Neural cell (in vitro differentiated cells): ENCODE data around the gene MACROD1. TPM values are rescaled to one million over a fixed set of nuclear protein-coding genes. Genes with fewer than 3 reads are reported as not detected.

Source experiments
- H2AFZ ChIP-seq: fragments of 200-600, 300-800 bp; sonication (generic), shearing (Covaris generic); 2 replicates; pipeline ENCODE4 v1.6.0; 2014; ENCODE audit warnings: low read depth, mild to moderate bottlenecking, antibody characterized with exemption, low read length, moderate library complexity
- H3F3A ChIP-seq: fragments of 200-600 bp; shearing (Covaris generic); 2 replicates; pipeline ENCODE4 v1.6.1; 2016; ENCODE audit warnings: mild to moderate bottlenecking, moderate library complexity, mixed read lengths, antibody characterized with exemption, low read length; ENCODE audit not compliant: insufficient read depth, poor library complexity, severe bottlenecking
- H3K27ac ChIP-seq: fragments of 200-600, 300-800 bp; sonication (generic), shearing (Covaris generic); 2 replicates; pipeline ENCODE4 v1.5.1; 2014; ENCODE audit warnings: mild to moderate bottlenecking, low read length, moderate library complexity
- H3K27me3 ChIP-seq: fragments of 300-800, 200-600 bp; sonication (generic), shearing (Covaris generic); 2 replicates; pipeline ENCODE4 v1.6.0; 2014; ENCODE audit warnings: mild to moderate bottlenecking, low read depth, low read length, moderate library complexity; ENCODE audit not compliant: insufficient read depth
- H3K36me3 ChIP-seq: fragments of 300-800, 200-600 bp; sonication (generic), shearing (Covaris generic); 2 replicates; pipeline ENCODE4 v1.5.1; 2014; ENCODE audit warnings: mild to moderate bottlenecking, antibody characterized with exemption, low read length, moderate library complexity; ENCODE audit not compliant: insufficient read depth
- H3K4me2 ChIP-seq: fragments of 300-800, 200-600 bp; sonication (generic), shearing (Covaris generic); 2 replicates; pipeline ENCODE4 v1.6.0; 2014; ENCODE audit warnings: mild to moderate bottlenecking, low read length
- H3K4me3 ChIP-seq: fragments of 300-800, 200-600 bp; sonication (generic), shearing (Covaris generic); 2 replicates; pipeline ENCODE4 v1.5.1; 2014; ENCODE audit warnings: mild to moderate bottlenecking, low read length, moderate library complexity
- H3K79me2 ChIP-seq: fragments of 200-600 bp; shearing (Covaris generic); replicated peaks from 2 replicates; pipeline ENCODE4 v1.6.0; 2014; ENCODE audit warnings: mild to moderate bottlenecking, low read length, moderate library complexity; ENCODE audit not compliant: insufficient read depth
- H3K9ac ChIP-seq: fragments of 300-800, 200-600 bp; sonication (generic), shearing (Covaris generic); 2 replicates; pipeline ENCODE4 v1.6.1; 2016; ENCODE audit warnings: mild to moderate bottlenecking, low read length, mixed read lengths
- H3K9me2 ChIP-seq: fragments of 200-600 bp; shearing (Covaris generic); 2 replicates; pipeline ENCODE4 v1.6.1; 2016; ENCODE audit warnings: mild to moderate bottlenecking, low read length, mixed read lengths; ENCODE audit not compliant: insufficient read depth
- H3K9me3 ChIP-seq: fragments of 200-600, 300-800 bp; sonication (generic), shearing (Covaris generic); 2 replicates; pipeline ENCODE4 v1.6.1; 2016; ENCODE audit warnings: mild to moderate bottlenecking, mixed run types, low read length, moderate library complexity, mixed read lengths
- H4K20me1 ChIP-seq: fragments of 200-600 bp; shearing (Covaris generic); 2 replicates; pipeline ENCODE4 v1.6.1; 2016; ENCODE audit warnings: mild to moderate bottlenecking, mixed run types; ENCODE audit not compliant: insufficient read depth
- EP300 ChIP-seq: fragments of 450-650 bp; conservative IDR thresholded peaks from 2 replicates; pipeline ENCODE4 v1.6.1; 2014; ENCODE audit warnings: antibody characterized with exemption, mild to moderate bottlenecking, moderate library complexity; ENCODE audit not compliant: poor library complexity, severe bottlenecking
- EZH2 ChIP-seq: fragments of 200-600, 300-800 bp; shearing (Covaris generic), sonication (generic); IDR thresholded peaks from 2 replicates; pipeline ENCODE4 v1.6.1; 2014; ENCODE audit warnings: antibody characterized with exemption, low read length, borderline replicate concordance, mild to moderate bottlenecking; ENCODE audit not compliant: insufficient read depth, poor library complexity, severe bottlenecking
- MXI1 ChIP-seq: fragments of 450-650 bp; conservative IDR thresholded peaks from 2 replicates; pipeline ENCODE4 v1.6.1; 2014; ENCODE audit warnings: antibody characterized with exemption, mild to moderate bottlenecking; ENCODE audit not compliant: poor library complexity, severe bottlenecking
- POLR2AphosphoS5 ChIP-seq: IDR thresholded peaks from 2 replicates; pipeline ENCODE4 v1.6.1; 2012
- RAD21 ChIP-seq: fragments of 450-650 bp; conservative IDR thresholded peaks from 2 replicates; pipeline ENCODE4 v1.6.1; 2014; ENCODE audit warnings: antibody characterized with exemption, mild to moderate bottlenecking, moderate library complexity
- SMC3 ChIP-seq: fragments of 450-650 bp; conservative IDR thresholded peaks from 2 replicates; pipeline ENCODE4 v1.6.1; 2014; ENCODE audit warnings: antibody characterized with exemption, mild to moderate bottlenecking, moderate library complexity; ENCODE audit not compliant: poor library complexity
- TAF1 ChIP-seq: IDR thresholded peaks from 2 replicates; pipeline ENCODE4 v1.6.1; 2012; ENCODE audit warnings: low read depth
- polyA plus RNA-seq: library from polyadenylated mRNA; depleted of rRNA; stranded (reverse); fragments of >200 nt; gene quantifications from 2 replicates; pipeline ENCODE4 v1.2.3, GENCODE V29; 2014
- TF ChIP-seq, protein P1 (sequence below): IDR thresholded peaks from 2 replicates; pipeline ENCODE4 v1.6.1; 2012; ENCODE audit warnings: borderline replicate concordance
- TF ChIP-seq, protein P2 (sequence below): fragments of 450-650 bp; IDR thresholded peaks from 2 replicates; pipeline ENCODE4 v1.5.1; 2014; ENCODE audit warnings: antibody characterized with exemption, mild to moderate bottlenecking, moderate library complexity; ENCODE audit not compliant: poor library complexity, severe bottlenecking

MACROD1 gene
- polyA plus RNA-seq, 1 donor from 2014 or later = 30.8 TPM

- Histone ChIP-seq H3K4me2 (no peak overlapping the region), H2AFZ (no peak overlapping the region), H3K9ac (peak overlapping the region; percentile 71), H3K9me2 (no peaks in the 10 kb centered on the region), H3K27me3 (no peaks in the 10 kb centered on the region), H3K27ac (peak overlapping the region; percentile 90), H3K9me3 (no peaks in the 10 kb centered on the region), H4K20me1 (no peaks in the 10 kb centered on the region), H3K36me3 (no peaks in the 10 kb centered on the region), H3K79me2 (no peaks in the 10 kb centered on the region), H3F3A (no peaks in the 10 kb centered on the region), H3K4me3 (no peak overlapping the region)
- TF ChIP-seq, protein P1, sequence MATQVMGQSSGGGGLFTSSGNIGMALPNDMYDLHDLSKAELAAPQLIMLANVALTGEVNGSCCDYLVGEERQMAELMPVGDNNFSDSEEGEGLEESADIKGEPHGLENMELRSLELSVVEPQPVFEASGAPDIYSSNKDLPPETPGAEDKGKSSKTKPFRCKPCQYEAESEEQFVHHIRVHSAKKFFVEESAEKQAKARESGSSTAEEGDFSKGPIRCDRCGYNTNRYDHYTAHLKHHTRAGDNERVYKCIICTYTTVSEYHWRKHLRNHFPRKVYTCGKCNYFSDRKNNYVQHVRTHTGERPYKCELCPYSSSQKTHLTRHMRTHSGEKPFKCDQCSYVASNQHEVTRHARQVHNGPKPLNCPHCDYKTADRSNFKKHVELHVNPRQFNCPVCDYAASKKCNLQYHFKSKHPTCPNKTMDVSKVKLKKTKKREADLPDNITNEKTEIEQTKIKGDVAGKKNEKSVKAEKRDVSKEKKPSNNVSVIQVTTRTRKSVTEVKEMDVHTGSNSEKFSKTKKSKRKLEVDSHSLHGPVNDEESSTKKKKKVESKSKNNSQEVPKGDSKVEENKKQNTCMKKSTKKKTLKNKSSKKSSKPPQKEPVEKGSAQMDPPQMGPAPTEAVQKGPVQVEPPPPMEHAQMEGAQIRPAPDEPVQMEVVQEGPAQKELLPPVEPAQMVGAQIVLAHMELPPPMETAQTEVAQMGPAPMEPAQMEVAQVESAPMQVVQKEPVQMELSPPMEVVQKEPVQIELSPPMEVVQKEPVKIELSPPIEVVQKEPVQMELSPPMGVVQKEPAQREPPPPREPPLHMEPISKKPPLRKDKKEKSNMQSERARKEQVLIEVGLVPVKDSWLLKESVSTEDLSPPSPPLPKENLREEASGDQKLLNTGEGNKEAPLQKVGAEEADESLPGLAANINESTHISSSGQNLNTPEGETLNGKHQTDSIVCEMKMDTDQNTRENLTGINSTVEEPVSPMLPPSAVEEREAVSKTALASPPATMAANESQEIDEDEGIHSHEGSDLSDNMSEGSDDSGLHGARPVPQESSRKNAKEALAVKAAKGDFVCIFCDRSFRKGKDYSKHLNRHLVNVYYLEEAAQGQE = no peak
- TF ChIP-seq SMC3 (no peak), EZH2 (no peak)
- TF ChIP-seq, protein P2, sequence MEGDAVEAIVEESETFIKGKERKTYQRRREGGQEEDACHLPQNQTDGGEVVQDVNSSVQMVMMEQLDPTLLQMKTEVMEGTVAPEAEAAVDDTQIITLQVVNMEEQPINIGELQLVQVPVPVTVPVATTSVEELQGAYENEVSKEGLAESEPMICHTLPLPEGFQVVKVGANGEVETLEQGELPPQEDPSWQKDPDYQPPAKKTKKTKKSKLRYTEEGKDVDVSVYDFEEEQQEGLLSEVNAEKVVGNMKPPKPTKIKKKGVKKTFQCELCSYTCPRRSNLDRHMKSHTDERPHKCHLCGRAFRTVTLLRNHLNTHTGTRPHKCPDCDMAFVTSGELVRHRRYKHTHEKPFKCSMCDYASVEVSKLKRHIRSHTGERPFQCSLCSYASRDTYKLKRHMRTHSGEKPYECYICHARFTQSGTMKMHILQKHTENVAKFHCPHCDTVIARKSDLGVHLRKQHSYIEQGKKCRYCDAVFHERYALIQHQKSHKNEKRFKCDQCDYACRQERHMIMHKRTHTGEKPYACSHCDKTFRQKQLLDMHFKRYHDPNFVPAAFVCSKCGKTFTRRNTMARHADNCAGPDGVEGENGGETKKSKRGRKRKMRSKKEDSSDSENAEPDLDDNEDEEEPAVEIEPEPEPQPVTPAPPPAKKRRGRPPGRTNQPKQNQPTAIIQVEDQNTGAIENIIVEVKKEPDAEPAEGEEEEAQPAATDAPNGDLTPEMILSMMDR = no peak
These were observed 100.8 kb downstream of the MACROD1 start for GRCh38 chr11:64065141-64065465.

- no peak overlapping the region for H3K4me2 ChIP-seq
These were observed 101.4 kb downstream of the MACROD1 start for GRCh38 chr11:64064374-64065140.

GRCh38 chr11:64063777-64064176, 102.1 kb downstream of the MACROD1 start:
- H3K4me2 ChIP-seq = no peak overlapping the region
- no peaks in the 10 kb centered on the region for H3K9me3 ChIP-seq
- peak overlapping the region; percentile 46 for H3K4me3 ChIP-seq
- H2AFZ ChIP-seq = peak overlapping the region; percentile 25
- H3K36me3 ChIP-seq = no peaks in the 10 kb centered on the region
- peak overlapping the region; percentile 90 for H3K27ac ChIP-seq
- H3K9me2 ChIP-seq = no peaks in the 10 kb centered on the region
- no peaks in the 10 kb centered on the region for H3K27me3 ChIP-seq
- peak overlapping the region; percentile 71 for H3K9ac ChIP-seq
- no peaks in the 10 kb centered on the region for H4K20me1 ChIP-seq
- H3F3A ChIP-seq = no peaks in the 10 kb centered on the region
- H3K79me2 ChIP-seq = no peaks in the 10 kb centered on the region
- TF ChIP-seq EZH2 = no peak
- no peak for TF ChIP-seq MXI1
- TF ChIP-seq RAD21 = peak; percentile 15
- no peak for TF ChIP-seq SMC3
- TF ChIP-seq, protein P1 = peak; percentile 21
- no peak for TF ChIP-seq TAF1
- no peak for TF ChIP-seq POLR2AphosphoS5
- TF ChIP-seq, protein P2 = peak; percentile 14
- peak; percentile 60 for TF ChIP-seq EP300

More at GRCh38 chr11:64064374-64065140, 101.4 kb downstream of the MACROD1 start:
- TF ChIP-seq TAF1 = no peak
- H3K9me2 ChIP-seq = no peaks in the 10 kb centered on the region
- no peaks in the 10 kb centered on the region for H4K20me1 ChIP-seq
- no peaks in the 10 kb centered on the region for H3K9me3 ChIP-seq
- peak overlapping the region; percentile 71 for H3K9ac ChIP-seq
- no peaks in the 10 kb centered on the region for H3K27me3 ChIP-seq
- H2AFZ ChIP-seq = no peak overlapping the region
- H3K4me3 ChIP-seq = peak overlapping the region; percentile 46
- H3K27ac ChIP-seq = peak overlapping the region; percentile 90
- H3K79me2 ChIP-seq = no peaks in the 10 kb centered on the region
- H3F3A ChIP-seq = no peaks in the 10 kb centered on the region
- H3K36me3 ChIP-seq = no peaks in the 10 kb centered on the region
